Naive thymus-derived CD4-positive, alpha-beta T cell (primary cell): ENCODE measurements around the gene XYLT2. TPM values are rescaled to one million over a fixed set of nuclear protein-coding genes. Genes with fewer than 3 reads are reported as not detected.
"Not testable (repeated sequence)": the region's sequence is repeated elsewhere in the genome, so short reads cannot be mapped to it uniquely, and the experiment has no call there.

Experiments used
- ATAC-seq: fragments of 150-1000 bp; cut with Tn5 transposase; 2 replicates; pipeline ENCODE4 v1.10.0; 2021; ENCODE audit warnings: mild to moderate bottlenecking, moderate library complexity
- CTCF ChIA-PET: fragments of 350-600 bp; sonication (Branson Sonifier 250); formaldehyde crosslinking; loops from one replicate; lab custom pipeline; 2021; ENCODE audit warnings: antibody characterized with exemption; lab: Charles Lee
- POLR2A ChIA-PET: fragments of 350-600 bp; sonication (Branson Sonifier 250); formaldehyde crosslinking; loops from one replicate; lab custom pipeline; 2021; ENCODE audit warnings: antibody characterized with exemption, inconsistent platforms; lab: Charles Lee
- DNase-seq, 9 donors: peaks; one replicate each; pipeline versions ENCODE4 v3.0.0 to v3.0.0-alpha.2; 2020 to 2022; ENCODE audit warnings: mixed read lengths in 1 of 9
- H3K27ac ChIP-seq: one replicate; pipeline ENCODE4 v1.7.0; 2013; ENCODE audit warnings: mild to moderate bottlenecking, low read depth, low read length, moderate library complexity
- H3K27me3 ChIP-seq, 2 donors: one replicate each; pipeline ENCODE4 v1.7.0; 2013; ENCODE audit warnings: low read length in 2 of 2, mild to moderate bottlenecking in 2 of 2, moderate library complexity in 2 of 2; ENCODE audit not compliant: control insufficient read depth in 2 of 2, insufficient read depth in 2 of 2
- H3K36me3 ChIP-seq, 3 experiments: 1 replicate in 2 of 3; 2 replicates in 1 of 3; pipeline ENCODE4 v1.7.0; 2013; ENCODE audit warnings: low read length in 3 of 3, mild to moderate bottlenecking in 3 of 3, moderate library complexity in 1 of 3; ENCODE audit not compliant: insufficient read depth in 3 of 3, control insufficient read depth in 2 of 3
- H3K4me1 ChIP-seq, 2 donors: one replicate each; pipeline ENCODE4 v1.7.0; 2013; ENCODE audit warnings: low read length in 2 of 2, mild to moderate bottlenecking in 2 of 2, moderate library complexity in 1 of 2; ENCODE audit not compliant: control insufficient read depth in 2 of 2, insufficient read depth in 2 of 2
- H3K4me3 ChIP-seq: 2 replicates; pipeline ENCODE4 v1.7.0; 2013; ENCODE audit warnings: mild to moderate bottlenecking, low read length
- H3K9me3 ChIP-seq, 3 experiments: 1 replicate in 2 of 3; 2 replicates in 1 of 3; pipeline ENCODE4 v1.7.0; 2013; ENCODE audit warnings: low read length in 3 of 3; ENCODE audit not compliant: control insufficient read depth in 2 of 3
- H3K27ac Mint-ChIP-seq, 9 donors: one replicate each; pipeline ENCODE4 v1.8.0; 2020 to 2022; ENCODE audit warnings: mixed read lengths in 9 of 9, mild to moderate bottlenecking in 8 of 9, moderate library complexity in 5 of 9, inconsistent platforms in 2 of 9
- H3K27me3 Mint-ChIP-seq, 5 donors: one replicate each; pipeline ENCODE4 v1.8.0; 2021 to 2022; ENCODE audit warnings: mixed read lengths in 5 of 5, mild to moderate bottlenecking in 1 of 5
- H3K36me3 Mint-ChIP-seq, 5 donors: one replicate each; pipeline ENCODE4 v1.8.0; 2020 to 2022; ENCODE audit warnings: mixed read lengths in 5 of 5, mild to moderate bottlenecking in 3 of 5, inconsistent platforms in 1 of 5
- H3K4me1 Mint-ChIP-seq, 7 donors: one replicate each; pipeline ENCODE4 v1.8.0; 2020 to 2022; ENCODE audit warnings: mixed read lengths in 7 of 7, mild to moderate bottlenecking in 3 of 7, inconsistent platforms in 1 of 7
- H3K4me3 Mint-ChIP-seq, 10 donors: one replicate each; pipeline ENCODE4 v1.8.0; 2020 to 2022; ENCODE audit warnings: mild to moderate bottlenecking in 10 of 10, mixed read lengths in 10 of 10, moderate library complexity in 6 of 10, inconsistent platforms in 2 of 10
- H3K9me3 Mint-ChIP-seq, 11 donors: one replicate each; pipeline ENCODE4 v1.8.0; 2020 to 2022; ENCODE audit warnings: mixed read lengths in 11 of 11, mild to moderate bottlenecking in 4 of 11, inconsistent platforms in 1 of 11, moderate library complexity in 1 of 11
- intact Hi-C, 2 donors: fragments of 100-400 bp; cut with micrococcal nuclease; formaldehyde crosslinking; loops; one replicate each; pipeline ENCODE4 v1.15.1; 2023
- polyA plus RNA-seq, 2 donors: library from polyadenylated mRNA; unstranded; fragments of 300-500 nt; fragmentation: Illumina TruSeq; gene quantifications; one replicate each; pipeline ENCODE4 v1.2.3, GENCODE V29; 2021
- total RNA-seq, 6 experiments: library from RNA in 5 of 6; stranded (reverse) in 5 of 6; gene quantifications; 1 replicate in 5 of 6; 2 replicates in 1 of 6; pipeline ENCODE4 v1.2.3 and lab custom pipeline; 2021 to 2026

XYLT2 gene
- total and polyA plus RNA-seq, 7 experiments from 2014 or later: 8.0 to 43.7 (median 25.0) TPM

- peak overlapping the region in 3 of 9 donors; percentile 14 to 63 (median 26) for H3K27ac Mint-ChIP-seq
- peaks cover 7 to 12% (median 10%) of the 10 kb centered on the region in 7 donors for H3K4me1 Mint-ChIP-seq
- H3K27me3 ChIP-seq: not testable (repeated sequence)
These were observed 12.5 kb upstream of the XYLT2 start for GRCh38 chr17:50333291-50334057.

GRCh38 chr17:50337956-50338355 is 8.0 kb upstream of the XYLT2 start:
- POLR2A ChIA-PET: no interaction called here
- no peak for ATAC-seq
- CTCF ChIA-PET: no interaction called here
- H3K4me1 Mint-ChIP-seq: peaks cover 7 to 12% (median 10%) of the 10 kb centered on the region in 7 donors
- H3K4me1 ChIP-seq: no peaks in the 10 kb centered on the region
- H3K27me3 ChIP-seq: no peaks in the 10 kb centered on the region
- peaks cover 0 to 19% (median 3%) of the 10 kb centered on the region in 11 donors for H3K9me3 Mint-ChIP-seq
- DNase-seq: no peak
- peaks cover 0 to 5% (median 0%) of the 10 kb centered on the region in 5 donors for H3K36me3 Mint-ChIP-seq
- peaks cover 0 to 4% (median 0%) of the 10 kb centered on the region in 3 experiments for H3K9me3 ChIP-seq
- H3K27ac Mint-ChIP-seq: no peak overlapping the region
- no peak overlapping the region for H3K4me3 Mint-ChIP-seq
- H3K27ac ChIP-seq: no peak overlapping the region
- intact Hi-C loops: no loop called here
- no peaks in the 10 kb centered on the region for H3K36me3 ChIP-seq
- H3K27me3 Mint-ChIP-seq: peaks cover 0 to 4% (median 0%) of the 10 kb centered on the region in 5 donors
- no peak overlapping the region for H3K4me3 ChIP-seq

More at GRCh38 chr17:50333291-50334057, 12.5 kb upstream of the XYLT2 start:
- H3K27ac ChIP-seq, POLR2A ChIA-PET, H3K4me1 ChIP-seq, intact Hi-C loops, CTCF ChIA-PET, DNase-seq, H3K9me3 ChIP-seq, H3K4me3 ChIP-seq, ATAC-seq, H3K36me3 Mint-ChIP-seq, H3K36me3 ChIP-seq, H3K9me3 Mint-ChIP-seq: not testable (repeated sequence)
- peaks cover 0 to 10% (median 5%) of the 10 kb centered on the region in 5 donors for H3K27me3 Mint-ChIP-seq
- peak overlapping the region; percentile 44 to 72 (median 68) for H3K4me3 Mint-ChIP-seq

- DNase-seq: no peak
These were observed 7.3 kb upstream of the XYLT2 start for GRCh38 chr17:50338645-50339044.

GRCh38 chr17:50339381-50339780 is 6.5 kb upstream of the XYLT2 start:
- no peaks in the 10 kb centered on the region for H3K27me3 Mint-ChIP-seq
- peaks cover 0 to 19% (median 3%) of the 10 kb centered on the region in 11 donors for H3K9me3 Mint-ChIP-seq
- ChIA-PET CTCF (no interaction called here), POLR2A (interaction anchor here (0.6 to 1.1 kb wide), 2 partner anchors 11 to 1194 kb away, joined by 3 to 5 read pairs; no protein-coding TSS in a partner anchor)
- no peak for ATAC-seq
- H3K4me1 ChIP-seq: no peaks in the 10 kb centered on the region
- H3K27ac ChIP-seq: no peak overlapping the region
- H3K4me1 Mint-ChIP-seq: peaks cover 0 to 2% (median 0%) of the 10 kb centered on the region in 7 donors
- H3K27ac Mint-ChIP-seq: no peak overlapping the region
- peaks cover 0 to 4% (median 0%) of the 10 kb centered on the region in 3 experiments for H3K9me3 ChIP-seq
- intact Hi-C loops: no loop called here
- H3K4me3 ChIP-seq: no peak overlapping the region
- no peaks in the 10 kb centered on the region for H3K36me3 ChIP-seq
- H3K4me3 Mint-ChIP-seq: no peak overlapping the region
- H3K27me3 ChIP-seq: no peaks in the 10 kb centered on the region
- DNase-seq: no peak
- peaks cover 0 to 4% (median 0%) of the 10 kb centered on the region in 5 donors for H3K36me3 Mint-ChIP-seq

More at GRCh38 chr17:50338645-50339044, 7.3 kb upstream of the XYLT2 start:
- intact Hi-C loops: no loop called here
- POLR2A ChIA-PET: interaction anchor here (0.6 kb wide), 1 partner anchor 1193 kb away, joined by 3 read pairs; no protein-coding TSS in a partner anchor
- peaks cover 0 to 5% (median 0%) of the 10 kb centered on the region in 5 donors for H3K36me3 Mint-ChIP-seq
- H3K27ac Mint-ChIP-seq: no peak overlapping the region
- CTCF ChIA-PET: no interaction called here
- H3K27me3 Mint-ChIP-seq: peaks cover 0 to 3% (median 0%) of the 10 kb centered on the region in 5 donors
- ATAC-seq: no peak
- H3K36me3 ChIP-seq: no peaks in the 10 kb centered on the region
- peaks cover 4 to 7% (median 6%) of the 10 kb centered on the region in 7 donors for H3K4me1 Mint-ChIP-seq
- no peaks in the 10 kb centered on the region for H3K27me3 ChIP-seq
- peaks cover 0 to 19% (median 3%) of the 10 kb centered on the region in 11 donors for H3K9me3 Mint-ChIP-seq
- H3K9me3 ChIP-seq: peaks cover 0 to 4% (median 0%) of the 10 kb centered on the region in 3 experiments
- no peak overlapping the region for H3K4me3 Mint-ChIP-seq
- no peak overlapping the region for H3K27ac ChIP-seq
- H3K4me1 ChIP-seq: no peaks in the 10 kb centered on the region
- no peak overlapping the region for H3K4me3 ChIP-seq

GRCh38 chr17:50344731-50345365 is 1.1 kb upstream of the XYLT2 start:
- ChIA-PET POLR2A (interaction anchor here (0.6 to 2.2 kb wide), 5 partner anchors 9 to 52 kb away, joined by 3 to 16 read pairs (median 5); partner anchors contain the start of genes EME1, LRRC59 and MRPL27), CTCF (no interaction called here)
- H3K27ac Mint-ChIP-seq: peak overlapping the region in 8 of 9 donors; percentile 29 to 88 (median 78)
- Histone ChIP-seq H3K36me3 (peaks cover 0 to 3% (median 0%) of the 10 kb centered on the region in 3 experiments), H3K9me3 (no peaks in the 10 kb centered on the region), H3K27ac (peak overlapping the region; percentile 64), H3K27me3 (no peaks in the 10 kb centered on the region), H3K4me3 (peak overlapping the region; percentile 77), H3K4me1 (peaks cover 22% of the 10 kb centered on the region in 2 donors)
- no peaks in the 10 kb centered on the region for H3K36me3 Mint-ChIP-seq
- H3K27me3 Mint-ChIP-seq: no peaks in the 10 kb centered on the region
- no peaks in the 10 kb centered on the region for H3K9me3 Mint-ChIP-seq
- peaks cover 16 to 41% (median 33%) of the 10 kb centered on the region in 7 donors for H3K4me1 Mint-ChIP-seq
- H3K4me3 Mint-ChIP-seq: peak overlapping the region; percentile 74 to 88 (median 80)
- no peak for ATAC-seq
- no peak for DNase-seq
- intact Hi-C loops: loop anchor here in 1 of 2 donors (1.0 kb wide), 2 partner anchors 81 to 250 kb away; partner anchors contain the start of genes ACSF2 and PDK2
